Prostate gland (tissue), 2 donors: Measurements from ENCODE around the gene EED. TPM values are rescaled to one million over a fixed set of nuclear protein-coding genes. Genes with fewer than 3 reads are reported as not detected.

Experiments used
- DNase-seq: peaks from one replicate; pipeline ENCODE4 v3.0.0-alpha.2; 2019; ENCODE audit warnings: low spot score
- H3K27ac ChIP-seq, 2 donors: fragments of 200-600 bp; sonication (generic); 2 replicates each; pipeline ENCODE4 v1.5.1; 2017 to 2019
- H3K27me3 ChIP-seq: fragments of 200-600 bp; sonication (generic); replicated peaks from 2 replicates; pipeline ENCODE4 v1.5.1; 2019; ENCODE audit not compliant: insufficient read depth
- H3K36me3 ChIP-seq, 2 donors: fragments of 200-600 bp; sonication (generic); 1 replicate in 1 of 2; 2 replicates in 1 of 2; pipeline versions ENCODE4 v1.5.1 to v1.8.1; 2017 to 2019
- H3K4me1 ChIP-seq: fragments of 200-600 bp; sonication (generic); replicated peaks from 2 replicates; pipeline ENCODE4 v1.5.1; 2019
- H3K4me3 ChIP-seq, 2 donors: fragments of 200-600 bp; sonication (generic); 2 replicates each; pipeline ENCODE4 v1.5.1; 2017 to 2019
- H3K9me3 ChIP-seq: fragments of 200-600 bp; sonication (generic); 2 replicates; pipeline ENCODE4 v1.5.1; 2017
- CTCF ChIP-seq, 4 experiments: fragments of 200-600 bp in 2 of 4; fragments of 450-650 bp in 2 of 4; sonication (generic) in 2 of 4; IDR thresholded peaks; 1 replicate in 3 of 4; 2 replicates in 1 of 4; pipeline ENCODE4 v1.5.1; 2016 to 2019; ENCODE audit warnings: antibody characterized with exemption in 4 of 4, mild to moderate bottlenecking in 2 of 4, moderate library complexity in 2 of 4
- POLR2A ChIP-seq: fragments of 450-650 bp; IDR thresholded peaks from one replicate; pipeline ENCODE4 v1.6.1; 2016; ENCODE audit warnings: antibody characterized with exemption, mild to moderate bottlenecking
- POLR2AphosphoS5 ChIP-seq: sonication (generic); formaldehyde crosslinking; IDR thresholded peaks from one replicate; pipeline ENCODE4 v1.6.1; 2017; ENCODE audit warnings: antibody characterized with exemption
- WGBS: methylation state at CpG from one replicate; pipeline ENCODE4 v1.1.5; 2018; 5-methylcytosine and 5-hydroxymethylcytosine counted together
- intact Hi-C: fragments of 100-400 bp; cut with DNase I; formaldehyde crosslinking; loops from one replicate; pipeline ENCODE4 v1.14.2; 2022
- total RNA-seq, 2 donors: library from RNA; depleted of rRNA; stranded (reverse); fragments of >200 nt; gene quantifications; one replicate each; pipeline ENCODE4 v1.1.0, GENCODE V29; 2016

The EED gene
- total RNA-seq, 2 donors from 2014 or later: 18.1 to 20.9 TPM

- Histone ChIP-seq H3K9me3 (no peaks in the 10 kb centered on the region), H3K4me1 (no peaks in the 10 kb centered on the region), H3K27ac (no peak overlapping the region), H3K27me3 (no peaks in the 10 kb centered on the region), H3K4me3 (no peak overlapping the region), H3K36me3 (no peaks in the 10 kb centered on the region)
- WGBS: 94% methylated on average over 4 of the region's 4 CpGs
- DNase-seq: no peak
- no peak for TF ChIP-seq CTCF (IDR thresholded peaks at IDR 0.05)
- TF ChIP-seq POLR2A: no peak
- no peak for TF ChIP-seq POLR2AphosphoS5
- intact Hi-C loops: no loop called here
Observed at GRCh38 chr11:86241956-86242535, 2.5 kb upstream of the EED start.

GRCh38 chr11:86243396-86243795, 1.2 kb upstream of the EED start:
- no peak overlapping the region for H3K27ac ChIP-seq
- DNase-seq: no peak
- H3K4me1 ChIP-seq: no peaks in the 10 kb centered on the region
- TF ChIP-seq CTCF (IDR thresholded peaks at IDR 0.05): no peak
- TF ChIP-seq POLR2AphosphoS5: no peak
- no peak for TF ChIP-seq POLR2A
- no peaks in the 10 kb centered on the region for H3K9me3 ChIP-seq
- no peak overlapping the region for H3K4me3 ChIP-seq
- H3K36me3 ChIP-seq: no peaks in the 10 kb centered on the region
- H3K27me3 ChIP-seq: no peaks in the 10 kb centered on the region
- intact Hi-C loops: no loop called here
- WGBS: 97% methylated on average over 2 of the region's 2 CpGs

- Histone ChIP-seq H3K36me3 (no peaks in the 10 kb centered on the region), H3K4me1 (no peaks in the 10 kb centered on the region), H3K27me3 (no peaks in the 10 kb centered on the region), H3K4me3 (peak overlapping the region; percentile 89 to 91), H3K9me3 (no peaks in the 10 kb centered on the region), H3K27ac (peak overlapping the region; percentile 98 to 99)
- intact Hi-C loops: no loop called here
- TF ChIP-seq POLR2A (no peak), POLR2AphosphoS5 (no peak), CTCF (IDR thresholded peaks at IDR 0.05) (no peak)
- 1% methylated on average over 18 of the region's 18 CpGs for WGBS
- DNase-seq: peak; percentile 80
Observed at GRCh38 chr11:86244063-86244521, 461 bp upstream of the EED start.

GRCh38 chr11:86245369-86246292, 1.1 kb downstream of the EED start:
- H3K4me1 ChIP-seq: no peaks in the 10 kb centered on the region
- WGBS: 2% methylated on average over 38 of the region's 38 CpGs
- H3K9me3 ChIP-seq: no peaks in the 10 kb centered on the region
- intact Hi-C loops: loop anchor here (5.0 kb wide), 1 partner anchor 57 kb away; the partner anchor contains the start of gene HIKESHI
- H3K27me3 ChIP-seq: no peaks in the 10 kb centered on the region
- no peaks in the 10 kb centered on the region for H3K36me3 ChIP-seq
- H3K27ac ChIP-seq: peak overlapping the region; percentile 98 to 99
- no peak for TF ChIP-seq CTCF (IDR thresholded peaks at IDR 0.05)
- TF ChIP-seq POLR2AphosphoS5: no peak
- TF ChIP-seq POLR2A: no peak
- no peak for DNase-seq
- peak overlapping the region; percentile 89 to 91 for H3K4me3 ChIP-seq
